Psoas muscle (tissue), 8 donors: Measurements from ENCODE around the gene SLC34A3. TPM values are rescaled to one million over a fixed set of nuclear protein-coding genes. Genes with fewer than 3 reads are reported as not detected.
A peak's percentile ranks its signal among the peaks of the same experiment; 100 is the strongest.

Experiments used
- ATAC-seq, 4 donors: fragments of 200-7000 bp; cut with Tn5 transposase; one replicate each; pipeline ENCODE4 v1.9.1; 2020; ENCODE audit warnings: moderate library complexity in 3 of 4, mild to moderate bottlenecking in 2 of 4
- DNase-seq, 2 donors: peaks; one replicate each; pipeline ENCODE4 v3.0.0-alpha.2; 2020
- H3K27ac ChIP-seq: fragments of 200-600 bp; one replicate; pipeline ENCODE4 v1.8.0; 2022
- H3K27me3 ChIP-seq, 3 donors: fragments of 200-600 bp in 1 of 3; one replicate each; pipeline versions ENCODE4 v1.6.1 to v1.8.0; 2013 to 2022; ENCODE audit warnings: low read length in 2 of 3, mild to moderate bottlenecking in 2 of 3, moderate library complexity in 1 of 3; ENCODE audit not compliant: insufficient read depth in 3 of 3
- H3K36me3 ChIP-seq, 2 donors: fragments of 200-600 bp in 1 of 2; one replicate each; pipeline versions ENCODE4 v1.6.1 to v1.8.0; 2013 to 2022; ENCODE audit warnings: low read depth in 1 of 2, mild to moderate bottlenecking in 1 of 2, moderate library complexity in 1 of 2; ENCODE audit not compliant: insufficient read depth in 1 of 2
- H3K4me1 ChIP-seq: fragments of 200-600 bp; one replicate; pipeline ENCODE4 v1.8.0; 2022
- H3K4me3 ChIP-seq: fragments of 200-600 bp; one replicate; pipeline ENCODE4 v1.8.0; 2022; ENCODE audit warnings: mild to moderate bottlenecking
- H3K9me3 ChIP-seq: fragments of 200-600 bp; one replicate; pipeline ENCODE4 v1.8.0; 2022
- CTCF ChIP-seq: fragments of 200-600 bp; IDR thresholded peaks from one replicate; pipeline ENCODE4 v1.8.0; 2022; ENCODE audit warnings: antibody characterized with exemption
- WGBS, 3 donors: extraction: QIAGEN DNeasy Blood & Tissue Kit; methylation state at CpG; one replicate each; pipeline versions ENCODE4 v1.1.6 to v1.1.7; 2013; 5-methylcytosine and 5-hydroxymethylcytosine counted together
- intact Hi-C, 2 donors: fragments of 100-400 bp; cut with DNase I; formaldehyde crosslinking; loops; one replicate each; pipeline versions ENCODE4 v1.11.0 to v1.14.2; 2022
- polyA plus RNA-seq, 3 donors: library from polyadenylated mRNA; stranded (reverse); fragments of 200-250 nt; gene quantifications; one replicate each; pipeline ENCODE4 v1.2.3, GENCODE V29; 2013
- total RNA-seq, 4 donors: library from RNA; stranded (reverse); fragmentation: NEBNext Ultra II Directional in 2 of 4; extraction: Animal tissue kit (Norgen Biotek cat#: 25700) in 2 of 4; gene quantifications; one replicate each; pipeline versions ENCODE4 v1.2.1 to v1.2.4, GENCODE V29; 2021 to 2023
- donor health status: healthy with polysubstance abuse.
- donor health status: DM: no; HTN: no; CAD: no; lungs with moderate emphysema.
- donor health status: Bipolar disorder and iron deficiency.
- donor health status: healthy.
- donor health status: DM: yes; HTN: yes; CAD: no.
- donor health status: DM: no; HTN: no; CAD: no.
- donor health status: DM: no; HTN: no; CAD: no.
- donor health status: DM: yes; HTN: yes; CAD: no.

SLC34A3 gene
- total and polyA plus RNA-seq, 7 donors = not detected

- WGBS, 3 donors = 15 to 16% (median 16%) methylated on average over 23 of the region's 23 CpGs
- H3K36me3 ChIP-seq = no peaks in the 10 kb centered on the region
- no peak for DNase-seq
- TF ChIP-seq CTCF = no peak
- peak overlapping the region; percentile 86 for H3K27ac ChIP-seq
- intact Hi-C loops = no loop called here
- H3K27me3 ChIP-seq = no peaks in the 10 kb centered on the region
- H3K4me1 ChIP-seq = peaks cover 66% of the 10 kb centered on the region
- no peak for ATAC-seq
- peak overlapping the region; percentile 90 for H3K4me3 ChIP-seq
- H3K9me3 ChIP-seq = no peaks in the 10 kb centered on the region
These were observed 29.4 kb upstream of the SLC34A3 start for GRCh38 chr9:137201205-137201868.

GRCh38 chr9:137202966-137203365 lies 27.7 kb upstream of the SLC34A3 start:
- H3K27ac ChIP-seq = no peak overlapping the region
- H3K9me3 ChIP-seq = no peaks in the 10 kb centered on the region
- peaks cover 68% of the 10 kb centered on the region for H3K4me1 ChIP-seq
- DNase-seq (no peak), ATAC-seq (no peak)
- no peak for TF ChIP-seq CTCF
- WGBS, 3 donors = 50 to 63% (median 56%) methylated on average over 8 of the region's 8 CpGs
- peak overlapping the region; percentile 81 for H3K4me3 ChIP-seq
- intact Hi-C loops = no loop called here
- H3K27me3 ChIP-seq = no peaks in the 10 kb centered on the region
- no peaks in the 10 kb centered on the region for H3K36me3 ChIP-seq

- H3K4me1 ChIP-seq = peaks cover 51% of the 10 kb centered on the region
- H3K27me3 ChIP-seq = no peaks in the 10 kb centered on the region
- H3K4me3 ChIP-seq = peak overlapping the region; percentile 81
- 11 to 12% (median 12%) methylated on average over 21 of the region's 21 CpGs for WGBS, 3 donors
- no peaks in the 10 kb centered on the region for H3K36me3 ChIP-seq
- H3K27ac ChIP-seq = peak overlapping the region; percentile 84
- DNase-seq (peak in 1 of 2 donors; percentile 11), ATAC-seq (no peak)
- no peak for TF ChIP-seq CTCF
- H3K9me3 ChIP-seq = no peaks in the 10 kb centered on the region
- intact Hi-C loops = loop anchor here in 1 of 2 donors (1.0 kb wide), 1 partner anchor 16 kb away; the partner anchor contains the start of genes ANAPC2 and SSNA1
These were observed 26.0 kb upstream of the SLC34A3 start for GRCh38 chr9:137204731-137205125.

- H3K9me3 ChIP-seq = no peaks in the 10 kb centered on the region
- intact Hi-C loops = loop anchor here in 1 of 2 donors (1.0 kb wide), 1 partner anchor 17 kb away; the partner anchor contains the start of genes ANAPC2 and SSNA1
- H3K36me3 ChIP-seq = no peaks in the 10 kb centered on the region
- DNase-seq = peak; percentile 94 to 96
- H3K27me3 ChIP-seq = no peaks in the 10 kb centered on the region
- peak within 1 kb of the TSS; percentile 81 for H3K4me3 ChIP-seq
- H3K27ac ChIP-seq = peak within 1 kb of the TSS; percentile 84
- no peak for TF ChIP-seq CTCF
- WGBS, 3 donors = 0 to 1% (median 0%) methylated on average over 83 to 98 of the region's 98 CpGs
- ATAC-seq = peak; percentile 64 to 78 (median 69)
- H3K4me1 ChIP-seq = peaks cover 49% of the 10 kb centered on the region
These were observed 25.3 kb upstream of the SLC34A3 start, which contains the start of the genes NDOR1 and TMEM203 for GRCh38 chr9:137205126-137206069. Gene NDOR1, plus strand, starts transcription at chr9:137205700. Its CDS starts 78 bp downstream, at chr9:137205778. Gene TMEM203, minus strand, starts transcription at chr9:137205648. Its CDS starts 234 bp downstream, at chr9:137205414.
